HEK293 (cell line): ENCODE data around the gene GRIK2.

Experiments used
- CTCF ChIA-PET: fragments of 350-600 bp; formaldehyde crosslinking; extraction: SDS; loops from one replicate; lab custom pipeline; 2021; ENCODE audit warnings: antibody characterized with exemption; lab: Yijun Ruan, JAX
- POLR2A ChIA-PET: fragments of 300-600 bp; formaldehyde crosslinking; extraction: SDS; loops from one replicate; lab custom pipeline; 2020; ENCODE audit warnings: antibody characterized with exemption, inconsistent platforms; lab: Yijun Ruan, JAX
- H3K27ac ChIP-seq: fragments of 200-500 bp; sonication (Bioruptor generic); 2 replicates; pipeline ENCODE4 v1.5.1; 2014; ENCODE audit warnings: low read depth, low read length, control low read depth, inconsistent platforms; ENCODE audit errors: extremely low read depth
- H3K36me3 ChIP-seq, 2 experiments: fragments of 200-500 bp in 1 of 2; sonication (Bioruptor generic) in 1 of 2; 1 replicate in 1 of 2; 2 replicates in 1 of 2; pipeline ENCODE4 v1.5.1; 2014 to 2017; ENCODE audit warnings: inconsistent platforms in 2 of 2, low read length in 2 of 2; ENCODE audit not compliant: control insufficient read depth in 2 of 2, insufficient read depth in 1 of 2
- H3K4me1 ChIP-seq: fragments of 200-500 bp; sonication (Bioruptor generic); 2 replicates; pipeline ENCODE4 v1.5.1; 2014; ENCODE audit warnings: mild to moderate bottlenecking, low read length, inconsistent platforms; ENCODE audit not compliant: control insufficient read depth, insufficient read depth
- H3K4me3 ChIP-seq: 2 replicates; pipeline ENCODE4 v1.5.1; 2011; ENCODE audit warnings: low read depth, mild to moderate bottlenecking, control low read depth, low read length, moderate library complexity
- H3K9me3 ChIP-seq: fragments of 200-500 bp; sonication (Bioruptor generic); 2 replicates; pipeline ENCODE4 v1.5.1; 2014; ENCODE audit warnings: low read depth, low read length, inconsistent platforms; ENCODE audit not compliant: control insufficient read depth, insufficient read depth
- GLI4 ChIP-seq: fragments of 450-650 bp; formaldehyde crosslinking; IDR thresholded peaks from 2 replicates; pipeline ENCODE4 v1.5.1; 2016; ENCODE audit warnings: missing biosample characterization, missing genetic modification characterization
- HOXA7 ChIP-seq: sonication (generic); formaldehyde crosslinking; IDR thresholded peaks from 2 replicates; pipeline ENCODE4 v1.8.1; 2022; ENCODE audit warnings: missing genetic modification reagents, borderline replicate concordance
- RBAK ChIP-seq: fragments of 450-650 bp; formaldehyde crosslinking; IDR thresholded peaks from 2 replicates; pipeline ENCODE4 v1.5.1; 2016; ENCODE audit warnings: missing biosample characterization, missing genetic modification characterization
- SP2 ChIP-seq: fragments of 450-650 bp; formaldehyde crosslinking; IDR thresholded peaks from 2 replicates; pipeline ENCODE4 v1.5.1; 2016; ENCODE audit warnings: missing biosample characterization, missing genetic modification characterization
- SP7 ChIP-seq: fragments of 450-650 bp; formaldehyde crosslinking; IDR thresholded peaks from 2 replicates; pipeline ENCODE4 v1.5.1; 2016; ENCODE audit warnings: missing biosample characterization, missing genetic modification characterization
- ZBTB21 ChIP-seq: fragments of 450-650 bp; formaldehyde crosslinking; IDR thresholded peaks from 2 replicates; pipeline ENCODE4 v1.5.1; 2017; ENCODE audit warnings: missing biosample characterization, missing genetic modification characterization
- ZIC2 ChIP-seq: fragments of 450-650 bp; formaldehyde crosslinking; IDR thresholded peaks from 2 replicates; pipeline ENCODE4 v1.5.1; 2016; ENCODE audit warnings: missing biosample characterization, missing genetic modification characterization
- ZNF121 ChIP-seq: fragments of 450-650 bp; formaldehyde crosslinking; IDR thresholded peaks from 2 replicates; pipeline ENCODE4 v1.5.1; 2016; ENCODE audit warnings: missing biosample characterization, missing genetic modification characterization
- ZNF302 ChIP-seq: fragments of 450-650 bp; formaldehyde crosslinking; IDR thresholded peaks from 2 replicates; pipeline ENCODE4 v1.5.1; 2016; ENCODE audit warnings: missing biosample characterization, missing genetic modification characterization, low read depth
- ZNF324 ChIP-seq: fragments of 450-650 bp; formaldehyde crosslinking; IDR thresholded peaks from 2 replicates; pipeline ENCODE4 v1.5.1; 2016; ENCODE audit warnings: missing biosample characterization, missing genetic modification characterization
- ZNF423 ChIP-seq: fragments of 450-650 bp; formaldehyde crosslinking; IDR thresholded peaks from 2 replicates; pipeline ENCODE4 v1.5.1; 2016; ENCODE audit warnings: missing biosample characterization, missing genetic modification characterization
- ZNF561 ChIP-seq: fragments of 450-650 bp; IDR thresholded peaks from 2 replicates; pipeline ENCODE4 v1.5.1; 2018; ENCODE audit warnings: missing biosample characterization, missing genetic modification characterization, borderline replicate concordance
- ZNF654 ChIP-seq: fragments of 450-650 bp; formaldehyde crosslinking; IDR thresholded peaks from 2 replicates; pipeline ENCODE4 v1.5.1; 2016; ENCODE audit warnings: low read depth, missing biosample characterization, missing genetic modification characterization
- TF ChIP-seq, protein P1 (sequence below): fragments of 450-650 bp; formaldehyde crosslinking; IDR thresholded peaks from 2 replicates; pipeline ENCODE4 v1.5.1; 2017; ENCODE audit warnings: missing biosample characterization, missing genetic modification characterization
- TF ChIP-seq, protein P2 (sequence below): fragments of 450-650 bp; formaldehyde crosslinking; conservative IDR thresholded peaks from 2 replicates; pipeline ENCODE4 v1.5.1; 2016; ENCODE audit warnings: low read depth, missing biosample characterization, missing genetic modification characterization
- TF ChIP-seq, protein P3 (sequence below): fragments of 450-650 bp; formaldehyde crosslinking; conservative IDR thresholded peaks from 2 replicates; pipeline ENCODE4 v1.5.1; 2016; ENCODE audit warnings: low read depth, missing biosample characterization, missing genetic modification characterization
- TF ChIP-seq, protein P4 (sequence below): fragments of 450-650 bp; formaldehyde crosslinking; IDR thresholded peaks from 2 replicates; pipeline ENCODE4 v1.5.1; 2017; ENCODE audit warnings: missing biosample characterization, missing genetic modification characterization

The GRIK2 gene

DNA sequence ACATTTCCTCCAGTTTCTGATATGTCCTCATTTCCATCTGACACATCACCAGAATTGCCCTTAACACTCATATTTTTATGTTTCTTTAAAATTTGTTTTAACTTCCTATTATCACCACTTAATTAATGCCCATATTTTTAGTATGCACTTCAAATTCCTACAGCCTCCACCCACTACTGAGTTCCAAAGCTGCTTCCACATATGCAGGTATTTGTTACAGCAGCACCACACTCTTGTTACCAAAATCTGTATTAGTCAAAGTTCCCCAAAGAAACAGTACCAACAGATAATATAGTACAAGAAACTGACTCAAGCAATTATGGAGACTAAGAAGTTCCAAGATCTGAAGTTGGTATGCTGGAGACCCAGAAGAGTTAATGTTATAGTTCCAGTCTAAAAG lies 340.4 kb downstream of the GRIK2 start (continued):
- TF ChIP-seq ZNF121 (tag by site-specific recombination) (no peak), ZNF561 (tag by site-specific recombination) (no peak)
- TF ChIP-seq, protein P1, sequence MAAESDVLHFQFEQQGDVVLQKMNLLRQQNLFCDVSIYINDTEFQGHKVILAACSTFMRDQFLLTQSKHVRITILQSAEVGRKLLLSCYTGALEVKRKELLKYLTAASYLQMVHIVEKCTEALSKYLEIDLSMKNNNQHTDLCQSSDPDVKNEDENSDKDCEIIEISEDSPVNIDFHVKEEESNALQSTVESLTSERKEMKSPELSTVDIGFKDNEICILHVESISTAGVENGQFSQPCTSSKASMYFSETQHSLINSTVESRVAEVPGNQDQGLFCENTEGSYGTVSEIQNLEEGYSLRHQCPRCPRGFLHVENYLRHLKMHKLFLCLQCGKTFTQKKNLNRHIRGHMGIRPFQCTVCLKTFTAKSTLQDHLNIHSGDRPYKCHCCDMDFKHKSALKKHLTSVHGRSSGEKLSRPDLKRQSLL (tag by site-specific recombination), result no peak

DNA sequence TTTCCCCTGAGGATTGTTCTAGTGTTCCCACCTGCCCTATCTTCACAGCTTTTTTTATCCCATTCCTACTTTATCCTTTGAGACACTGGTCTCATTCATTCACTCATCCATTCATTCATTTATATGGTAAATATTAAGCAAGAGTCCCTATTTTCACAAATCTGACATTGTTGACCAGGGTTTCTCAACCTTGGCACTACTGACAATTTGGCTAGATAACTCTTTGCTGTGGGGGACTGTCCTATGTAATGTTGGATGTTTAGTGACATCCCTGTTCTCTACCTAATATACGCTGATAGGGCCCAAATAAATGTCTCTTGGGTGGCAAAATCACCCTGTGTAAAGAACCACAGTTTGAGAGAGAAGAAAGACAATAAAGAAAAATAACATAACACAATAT lies 345.0 kb downstream of the GRIK2 start:
- H3K9me3 ChIP-seq, result no peaks in the 10 kb centered on the region
- H3K4me3 ChIP-seq, result no peak overlapping the region
- ChIA-PET CTCF (interaction anchor here (0.5 kb wide), 1 partner anchor 199 kb away, joined by 3 read pairs; no protein-coding TSS in a partner anchor), POLR2A (no interaction called here)
- H3K27ac ChIP-seq, result no peak overlapping the region
- TF ChIP-seq, protein P2, sequence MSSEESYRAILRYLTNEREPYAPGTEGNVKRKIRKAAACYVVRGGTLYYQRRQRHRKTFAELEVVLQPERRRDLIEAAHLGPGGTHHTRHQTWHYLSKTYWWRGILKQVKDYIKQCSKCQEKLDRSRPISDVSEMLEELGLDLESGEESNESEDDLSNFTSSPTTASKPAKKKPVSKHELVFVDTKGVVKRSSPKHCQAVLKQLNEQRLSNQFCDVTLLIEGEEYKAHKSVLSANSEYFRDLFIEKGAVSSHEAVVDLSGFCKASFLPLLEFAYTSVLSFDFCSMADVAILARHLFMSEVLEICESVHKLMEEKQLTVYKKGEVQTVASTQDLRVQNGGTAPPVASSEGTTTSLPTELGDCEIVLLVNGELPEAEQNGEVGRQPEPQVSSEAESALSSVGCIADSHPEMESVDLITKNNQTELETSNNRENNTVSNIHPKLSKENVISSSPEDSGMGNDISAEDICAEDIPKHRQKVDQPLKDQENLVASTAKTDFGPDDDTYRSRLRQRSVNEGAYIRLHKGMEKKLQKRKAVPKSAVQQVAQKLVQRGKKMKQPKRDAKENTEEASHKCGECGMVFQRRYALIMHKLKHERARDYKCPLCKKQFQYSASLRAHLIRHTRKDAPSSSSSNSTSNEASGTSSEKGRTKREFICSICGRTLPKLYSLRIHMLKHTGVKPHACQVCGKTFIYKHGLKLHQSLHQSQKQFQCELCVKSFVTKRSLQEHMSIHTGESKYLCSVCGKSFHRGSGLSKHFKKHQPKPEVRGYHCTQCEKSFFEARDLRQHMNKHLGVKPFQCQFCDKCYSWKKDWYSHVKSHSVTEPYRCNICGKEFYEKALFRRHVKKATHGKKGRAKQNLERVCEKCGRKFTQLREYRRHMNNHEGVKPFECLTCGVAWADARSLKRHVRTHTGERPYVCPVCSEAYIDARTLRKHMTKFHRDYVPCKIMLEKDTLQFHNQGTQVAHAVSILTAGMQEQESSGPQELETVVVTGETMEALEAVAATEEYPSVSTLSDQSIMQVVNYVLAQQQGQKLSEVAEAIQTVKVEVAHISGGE (tag by site-specific recombination), result no peak
- TF ChIP-seq ZNF302 (tag by site-specific recombination) (no peak), ZNF654 (no peak), ZBTB21 (no peak), GLI4 (no peak), RBAK (tag by site-specific recombination) (no peak), ZNF423 (no peak), ZIC2 (tag by site-specific recombination) (no peak)
- TF ChIP-seq, protein P3, sequence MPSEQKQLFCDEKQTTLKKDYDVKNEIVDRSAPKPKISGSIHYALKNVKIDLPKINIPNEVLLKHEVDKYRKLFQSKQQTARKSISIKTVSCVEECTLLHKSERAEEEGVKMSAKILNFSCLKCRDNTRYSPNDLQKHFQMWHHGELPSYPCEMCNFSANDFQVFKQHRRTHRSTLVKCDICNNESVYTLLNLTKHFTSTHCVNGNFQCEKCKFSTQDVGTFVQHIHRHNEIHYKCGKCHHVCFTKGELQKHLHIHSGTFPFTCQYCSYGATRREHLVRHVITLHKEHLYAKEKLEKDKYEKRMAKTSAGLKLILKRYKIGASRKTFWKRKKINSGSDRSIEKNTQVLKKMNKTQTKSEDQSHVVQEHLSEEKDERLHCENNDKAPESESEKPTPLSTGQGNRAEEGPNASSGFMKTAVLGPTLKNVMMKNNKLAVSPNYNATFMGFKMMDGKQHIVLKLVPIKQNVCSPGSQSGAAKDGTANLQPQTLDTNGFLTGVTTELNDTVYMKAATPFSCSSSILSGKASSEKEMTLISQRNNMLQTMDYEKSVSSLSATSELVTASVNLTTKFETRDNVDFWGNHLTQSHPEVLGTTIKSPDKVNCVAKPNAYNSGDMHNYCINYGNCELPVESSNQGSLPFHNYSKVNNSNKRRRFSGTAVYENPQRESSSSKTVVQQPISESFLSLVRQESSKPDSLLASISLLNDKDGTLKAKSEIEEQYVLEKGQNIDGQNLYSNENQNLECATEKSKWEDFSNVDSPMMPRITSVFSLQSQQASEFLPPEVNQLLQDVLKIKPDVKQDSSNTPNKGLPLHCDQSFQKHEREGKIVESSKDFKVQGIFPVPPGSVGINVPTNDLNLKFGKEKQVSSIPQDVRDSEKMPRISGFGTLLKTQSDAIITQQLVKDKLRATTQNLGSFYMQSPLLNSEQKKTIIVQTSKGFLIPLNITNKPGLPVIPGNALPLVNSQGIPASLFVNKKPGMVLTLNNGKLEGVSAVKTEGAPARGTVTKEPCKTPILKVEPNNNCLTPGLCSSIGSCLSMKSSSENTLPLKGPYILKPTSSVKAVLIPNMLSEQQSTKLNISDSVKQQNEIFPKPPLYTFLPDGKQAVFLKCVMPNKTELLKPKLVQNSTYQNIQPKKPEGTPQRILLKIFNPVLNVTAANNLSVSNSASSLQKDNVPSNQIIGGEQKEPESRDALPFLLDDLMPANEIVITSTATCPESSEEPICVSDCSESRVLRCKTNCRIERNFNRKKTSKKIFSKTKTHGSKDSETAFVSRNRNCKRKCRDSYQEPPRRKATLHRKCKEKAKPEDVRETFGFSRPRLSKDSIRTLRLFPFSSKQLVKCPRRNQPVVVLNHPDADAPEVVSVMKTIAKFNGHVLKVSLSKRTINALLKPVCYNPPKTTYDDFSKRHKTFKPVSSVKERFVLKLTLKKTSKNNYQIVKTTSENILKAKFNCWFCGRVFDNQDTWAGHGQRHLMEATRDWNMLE (tag by site-specific recombination), result no peak
- TF ChIP-seq, protein P4, sequence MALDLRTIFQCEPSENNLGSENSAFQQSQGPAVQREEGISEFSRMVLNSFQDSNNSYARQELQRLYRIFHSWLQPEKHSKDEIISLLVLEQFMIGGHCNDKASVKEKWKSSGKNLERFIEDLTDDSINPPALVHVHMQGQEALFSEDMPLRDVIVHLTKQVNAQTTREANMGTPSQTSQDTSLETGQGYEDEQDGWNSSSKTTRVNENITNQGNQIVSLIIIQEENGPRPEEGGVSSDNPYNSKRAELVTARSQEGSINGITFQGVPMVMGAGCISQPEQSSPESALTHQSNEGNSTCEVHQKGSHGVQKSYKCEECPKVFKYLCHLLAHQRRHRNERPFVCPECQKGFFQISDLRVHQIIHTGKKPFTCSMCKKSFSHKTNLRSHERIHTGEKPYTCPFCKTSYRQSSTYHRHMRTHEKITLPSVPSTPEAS (tag by site-specific recombination), result no peak
- TF ChIP-seq, all 188 proteins: peak for 0
- no peaks in the 10 kb centered on the region for H3K4me1 ChIP-seq
- H3K36me3 ChIP-seq, result no peaks in the 10 kb centered on the region

DNA sequence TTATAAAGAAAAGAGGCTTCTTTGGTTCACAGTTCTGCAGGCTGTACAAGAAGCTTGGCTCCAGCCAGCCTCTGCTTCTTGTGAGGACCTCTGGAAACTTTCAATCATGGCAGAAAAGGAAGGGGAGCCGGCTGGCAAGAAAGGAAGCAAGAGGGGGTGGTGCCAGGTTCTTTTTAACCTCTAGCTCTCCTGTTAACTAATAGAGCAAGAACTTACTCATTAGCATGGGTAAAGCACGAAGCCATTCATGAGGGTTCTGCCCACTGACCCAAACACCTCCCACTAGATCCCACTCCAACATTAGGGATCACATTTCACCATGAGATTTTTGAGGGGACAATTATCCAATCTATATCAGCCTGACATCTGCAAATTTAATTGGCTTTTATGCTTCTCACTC lies 347.1 kb downstream of the GRIK2 start:
- Histone ChIP-seq H3K9me3 (no peaks in the 10 kb centered on the region), H3K4me3 (no peak overlapping the region), H3K4me1 (no peaks in the 10 kb centered on the region), H3K36me3 (no peaks in the 10 kb centered on the region), H3K27ac (no peak overlapping the region)
- ChIA-PET CTCF (no interaction called here), POLR2A (no interaction called here)
- TF ChIP-seq, protein P3 (tag by site-specific recombination), result no peak
- TF ChIP-seq SP2 (tag by site-specific recombination), result no peak
- TF ChIP-seq HOXA7 (CRISPR knock-in tag), result no peak
- TF ChIP-seq SP7 (tag by site-specific recombination), result no peak
- TF ChIP-seq ZNF324 (tag by site-specific recombination), result no peak
- no peak for TF ChIP-seq ZNF654
